ENCODE results near the gene SEMA5A.

- TF ChIP-seq POLR2A (IDR thresholded peaks at IDR 0.05): no peak
- no peak for TF ChIP-seq CTCF (IDR thresholded peaks at IDR 0.05)
Observed at GRCh38 chr5:9454491-9454890, 91.4 kb downstream of the SEMA5A start.
